GM19238 (cell line): Measurements from ENCODE around the gene MAMLD1.
"Not testable (repeated sequence)": the region's sequence is repeated elsewhere in the genome, so short reads cannot be mapped to it uniquely, and the experiment has no call there.

Source experiments
- DNase-seq: peaks from one replicate; pipeline ENCODE4 v3.0.0; 2011; ENCODE audit warnings: low spot score; ENCODE audit not compliant: insufficient read length

MAMLD1 gene

GRCh38 chrX:150362599-150363481 is at the start of gene MAMLD1:
Gene MAMLD1 (plus strand): TSS chrX:150363317. CDS start chrX:150445517, 82,200 bp downstream.
- DNase-seq: no peak

GRCh38 chrX:150313514-150313913 is 49.6 kb upstream of the MAMLD1 start:
- DNase-seq: no peak

GRCh38 chrX:150314186-150314585 is 48.9 kb upstream of the MAMLD1 start:
- DNase-seq: no peak

GRCh38 chrX:150316564-150316963 is 46.6 kb upstream of the MAMLD1 start:
- no peak for DNase-seq

GRCh38 chrX:150323020-150323419 is 40.1 kb upstream of the MAMLD1 start:
- no peak for DNase-seq

- DNase-seq: no peak
Observed at GRCh38 chrX:150324035-150324728, 38.9 kb upstream of the MAMLD1 start.

GRCh38 chrX:150324919-150325318 is 38.2 kb upstream of the MAMLD1 start:
- no peak for DNase-seq

- DNase-seq: no peak
Observed at GRCh38 chrX:150326541-150327247, 36.4 kb upstream of the MAMLD1 start.

GRCh38 chrX:150329282-150329681 is 33.8 kb upstream of the MAMLD1 start:
- DNase-seq: no peak

GRCh38 chrX:150329868-150330267 is 33.2 kb upstream of the MAMLD1 start:
- DNase-seq: no peak

- DNase-seq: no peak
Observed at GRCh38 chrX:150332023-150332422, 31.1 kb upstream of the MAMLD1 start.

- no peak for DNase-seq
Observed at GRCh38 chrX:150334100-150334499, 29.0 kb upstream of the MAMLD1 start.

- DNase-seq: no peak
Observed at GRCh38 chrX:150334981-150335380, 28.1 kb upstream of the MAMLD1 start.

GRCh38 chrX:150337026-150337425 is 26.1 kb upstream of the MAMLD1 start:
- no peak for DNase-seq

GRCh38 chrX:150337536-150337935 is 25.6 kb upstream of the MAMLD1 start:
- no peak for DNase-seq

- DNase-seq: no peak
Observed at GRCh38 chrX:150338615-150339014, 24.5 kb upstream of the MAMLD1 start.

GRCh38 chrX:150339736-150340135 is 23.4 kb upstream of the MAMLD1 start:
- no peak for DNase-seq

- DNase-seq: not testable (repeated sequence)
Observed at GRCh38 chrX:150340326-150340725, 22.8 kb upstream of the MAMLD1 start.

GRCh38 chrX:150347471-150347870 is 15.6 kb upstream of the MAMLD1 start:
- no peak for DNase-seq

- DNase-seq: no peak
Observed at GRCh38 chrX:150348365-150348764, 14.8 kb upstream of the MAMLD1 start.

GRCh38 chrX:150352114-150352513 is 11.0 kb upstream of the MAMLD1 start:
- no peak for DNase-seq

- DNase-seq: no peak
Observed at GRCh38 chrX:150352581-150352980, 10.5 kb upstream of the MAMLD1 start.
